ENCODE data around the gene MYBPC2. TPM values are rescaled to one million over a fixed set of nuclear protein-coding genes. Genes with fewer than 3 reads are reported as not detected.

Gene MYBPC2
- polyA plus RNA-seq, 12 donors = 11.4 to 140 (median 53.8) TPM; not detected in 2

GRCh38 chr19:50406156-50406820, 26.4 kb upstream of the MYBPC2 start:
- no peak for DNase-seq

- DNase-seq = no peak
These were observed 25.9 kb upstream of the MYBPC2 start for GRCh38 chr19:50406829-50407228.

GRCh38 chr19:50409347-50409746, 23.3 kb upstream of the MYBPC2 start:
- DNase-seq = no peak

- no peak for DNase-seq
These were observed 22.6 kb upstream of the MYBPC2 start for GRCh38 chr19:50410109-50410508.

GRCh38 chr19:50412419-50412818, 20.3 kb upstream of the MYBPC2 start:
- no peak for DNase-seq

GRCh38 chr19:50413096-50413495, 19.6 kb upstream of the MYBPC2 start:
- DNase-seq = no peak

- DNase-seq = no peak
These were observed 19.2 kb upstream of the MYBPC2 start for GRCh38 chr19:50413531-50413930.

GRCh38 chr19:50414864-50415660, 17.6 kb upstream of the MYBPC2 start:
- DNase-seq = peak; percentile 63

- no peak for DNase-seq
These were observed 17.0 kb upstream of the MYBPC2 start for GRCh38 chr19:50415661-50416033.

GRCh38 chr19:50416034-50416977, 16.4 kb upstream of the MYBPC2 start:
- no peak for DNase-seq

- no peak for DNase-seq
These were observed 15.3 kb upstream of the MYBPC2 start for GRCh38 chr19:50417111-50418081.

- no peak for DNase-seq
These were observed 14.3 kb upstream of the MYBPC2 start, which contains the start of gene SPIB for GRCh38 chr19:50418176-50419021. SPIB (plus strand) TSS chr19:50418938; CDS start chr19:50418963, 25 bp downstream.

- no peak for DNase-seq
These were observed 13.6 kb upstream of the MYBPC2 start for GRCh38 chr19:50419022-50419579.

GRCh38 chr19:50419580-50420035, 13.1 kb upstream of the MYBPC2 start:
- DNase-seq = no peak

GRCh38 chr19:50420127-50420526, 12.6 kb upstream of the MYBPC2 start:
- DNase-seq = no peak

- DNase-seq = no peak
These were observed 11.9 kb upstream of the MYBPC2 start for GRCh38 chr19:50420808-50421207.

GRCh38 chr19:50422397-50423278, 10.1 kb upstream of the MYBPC2 start:
- no peak for DNase-seq

Measured in muscle of arm (tissue), 12 donors.